Suprapubic skin (tissue), 4 donors: Measurements from ENCODE around the gene ANK3. TPM values are rescaled to one million over a fixed set of nuclear protein-coding genes. Genes with fewer than 3 reads are reported as not detected.

Experiments
- DNase-seq, 2 donors: peaks; one replicate each; pipeline ENCODE4 v3.0.0-alpha.2; 2019; ENCODE audit warnings: low spot score in 2 of 2
- H3K27ac ChIP-seq: fragments of 200-600 bp; sonication (generic); one replicate; pipeline ENCODE4 v1.5.1; 2019
- H3K27me3 ChIP-seq: fragments of 200-600 bp; sonication (generic); one replicate; pipeline ENCODE4 v1.5.1; 2019
- H3K36me3 ChIP-seq: fragments of 200-600 bp; sonication (generic); one replicate; pipeline ENCODE4 v1.5.1; 2019
- H3K4me1 ChIP-seq: fragments of 200-600 bp; sonication (generic); one replicate; pipeline ENCODE4 v1.5.1; 2019
- H3K4me3 ChIP-seq: fragments of 200-600 bp; sonication (generic); one replicate; pipeline ENCODE4 v1.5.1; 2019; ENCODE audit warnings: mild to moderate bottlenecking
- H3K9me3 ChIP-seq: fragments of 200-600 bp; sonication (generic); one replicate; pipeline ENCODE4 v1.5.1; 2019
- EP300 ChIP-seq: sonication (generic); formaldehyde crosslinking; IDR thresholded peaks from one replicate; pipeline ENCODE4 v1.6.1; 2017; ENCODE audit warnings: antibody characterized with exemption
- POLR2A ChIP-seq, 2 donors: fragments of 450-650 bp; IDR thresholded peaks; one replicate each; pipeline ENCODE4 v1.6.1; 2017; ENCODE audit warnings: antibody characterized with exemption in 2 of 2, mild to moderate bottlenecking in 2 of 2, moderate library complexity in 2 of 2
- POLR2AphosphoS5 ChIP-seq, 3 donors: sonication (generic); formaldehyde crosslinking; IDR thresholded peaks; one replicate each; pipeline ENCODE4 v1.6.1; 2017; ENCODE audit warnings: antibody characterized with exemption in 3 of 3
- WGBS: methylation state at CpG from one replicate; pipeline ENCODE4 v1.1.5; 2018; 5-methylcytosine and 5-hydroxymethylcytosine counted together
- total RNA-seq, 4 donors: library from RNA; depleted of rRNA; stranded (reverse); fragments of >200 nt; gene quantifications; one replicate each; pipeline ENCODE4 v1.1.0, GENCODE V29; 2016
- TF ChIP-seq, protein P1 (sequence below), 2 donors: fragments of 200-600 bp in 1 of 2; fragments of 450-650 bp in 1 of 2; sonication (generic) in 1 of 2; IDR thresholded peaks; one replicate each; pipeline ENCODE4 v1.5.1; 2016 to 2019; ENCODE audit warnings: antibody characterized with exemption in 2 of 2, mild to moderate bottlenecking in 1 of 2, moderate library complexity in 1 of 2

ANK3 gene
- total RNA-seq, 4 donors from 2014 or later = 89.1 to 191 (median 112) TPM

DNA sequence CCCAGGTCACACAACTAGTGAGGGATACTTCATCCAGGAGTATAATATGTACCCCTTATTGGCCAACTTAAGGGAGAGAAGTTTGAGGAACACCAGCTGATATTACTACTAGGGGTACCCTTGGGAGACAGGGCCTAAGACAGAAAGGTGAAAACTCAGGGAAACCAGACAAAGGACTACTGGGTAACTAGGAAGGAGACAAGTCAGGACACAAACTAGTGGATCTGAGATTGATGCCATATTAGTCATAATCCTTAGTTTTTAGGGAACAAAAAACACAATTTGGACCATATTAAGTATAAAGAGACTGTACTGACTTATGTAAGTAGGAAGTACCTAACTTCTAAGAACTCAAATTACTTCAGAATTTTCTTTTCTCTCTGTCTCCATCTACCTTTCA, 404.0 kb downstream of the ANK3 start:
- no peak overlapping the region for H3K27ac ChIP-seq
- TF ChIP-seq, protein P1, sequence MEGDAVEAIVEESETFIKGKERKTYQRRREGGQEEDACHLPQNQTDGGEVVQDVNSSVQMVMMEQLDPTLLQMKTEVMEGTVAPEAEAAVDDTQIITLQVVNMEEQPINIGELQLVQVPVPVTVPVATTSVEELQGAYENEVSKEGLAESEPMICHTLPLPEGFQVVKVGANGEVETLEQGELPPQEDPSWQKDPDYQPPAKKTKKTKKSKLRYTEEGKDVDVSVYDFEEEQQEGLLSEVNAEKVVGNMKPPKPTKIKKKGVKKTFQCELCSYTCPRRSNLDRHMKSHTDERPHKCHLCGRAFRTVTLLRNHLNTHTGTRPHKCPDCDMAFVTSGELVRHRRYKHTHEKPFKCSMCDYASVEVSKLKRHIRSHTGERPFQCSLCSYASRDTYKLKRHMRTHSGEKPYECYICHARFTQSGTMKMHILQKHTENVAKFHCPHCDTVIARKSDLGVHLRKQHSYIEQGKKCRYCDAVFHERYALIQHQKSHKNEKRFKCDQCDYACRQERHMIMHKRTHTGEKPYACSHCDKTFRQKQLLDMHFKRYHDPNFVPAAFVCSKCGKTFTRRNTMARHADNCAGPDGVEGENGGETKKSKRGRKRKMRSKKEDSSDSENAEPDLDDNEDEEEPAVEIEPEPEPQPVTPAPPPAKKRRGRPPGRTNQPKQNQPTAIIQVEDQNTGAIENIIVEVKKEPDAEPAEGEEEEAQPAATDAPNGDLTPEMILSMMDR (IDR thresholded peaks at IDR 0.05) = no peak
- TF ChIP-seq EP300 (no peak), POLR2AphosphoS5 (IDR thresholded peaks at IDR 0.05) (no peak), POLR2A (IDR thresholded peaks at IDR 0.05) (no peak)
- H3K4me3 ChIP-seq = no peak overlapping the region
- no peak for DNase-seq
- no peaks in the 10 kb centered on the region for H3K4me1 ChIP-seq
- H3K9me3 ChIP-seq = no peaks in the 10 kb centered on the region
- no peaks in the 10 kb centered on the region for H3K27me3 ChIP-seq
- no peaks in the 10 kb centered on the region for H3K36me3 ChIP-seq

DNA sequence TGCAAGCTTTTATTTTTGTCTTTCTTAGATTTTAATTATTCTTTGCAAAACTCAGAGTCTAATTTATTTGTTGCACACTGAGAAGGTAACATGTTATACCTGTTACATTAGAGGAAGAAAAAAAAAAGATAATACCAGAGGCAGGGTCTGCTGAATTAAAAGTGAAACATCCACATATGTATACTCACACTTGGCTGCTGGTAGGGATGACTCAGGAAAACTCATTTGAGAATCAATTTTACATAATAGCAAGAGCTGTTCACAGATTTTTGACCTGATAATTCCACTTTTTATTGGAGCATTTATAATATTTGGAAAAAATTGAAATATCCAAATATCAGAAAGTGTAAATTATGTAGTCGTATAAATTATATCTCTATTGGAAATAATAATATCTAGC, 405.3 kb downstream of the ANK3 start:
- Histone ChIP-seq H3K4me3 (no peak overlapping the region), H3K27me3 (no peaks in the 10 kb centered on the region), H3K27ac (no peak overlapping the region), H3K36me3 (no peaks in the 10 kb centered on the region), H3K4me1 (no peaks in the 10 kb centered on the region), H3K9me3 (no peaks in the 10 kb centered on the region)
- TF ChIP-seq POLR2A (IDR thresholded peaks at IDR 0.05) (no peak), EP300 (no peak), POLR2AphosphoS5 (IDR thresholded peaks at IDR 0.05) (no peak)
- TF ChIP-seq, protein P1 (IDR thresholded peaks at IDR 0.05) = no peak
- DNase-seq = no peak
- 65% methylated on average over 1 of the region's 1 CpG for WGBS

DNA sequence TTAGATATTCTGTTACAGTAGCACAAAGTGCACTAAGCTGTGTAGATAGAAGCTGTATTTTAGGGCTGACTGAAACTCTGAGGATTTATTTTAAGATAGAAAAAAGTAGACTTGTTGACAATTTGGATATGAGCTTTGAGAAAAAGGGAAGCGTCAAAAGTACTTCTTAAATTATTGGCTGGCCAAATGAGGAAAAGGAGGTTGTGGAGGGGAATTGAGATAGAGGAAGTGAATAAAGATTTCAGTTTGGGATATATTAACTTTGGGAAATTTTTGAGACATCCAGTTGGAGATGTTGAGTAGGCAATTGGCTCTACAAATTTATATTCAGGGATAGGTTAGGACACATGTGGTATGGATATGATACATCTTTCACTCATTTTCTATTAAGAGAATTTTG, 409.3 kb downstream of the ANK3 start:
- H3K27ac ChIP-seq = no peak overlapping the region
- H3K4me1 ChIP-seq = no peaks in the 10 kb centered on the region
- H3K27me3 ChIP-seq = no peaks in the 10 kb centered on the region
- no peaks in the 10 kb centered on the region for H3K36me3 ChIP-seq
- WGBS = 80% methylated on average over 1 of the region's 1 CpG
- peaks cover 4% of the 10 kb centered on the region for H3K9me3 ChIP-seq
- H3K4me3 ChIP-seq = no peak overlapping the region
- DNase-seq = no peak
- no peak for TF ChIP-seq POLR2AphosphoS5 (IDR thresholded peaks at IDR 0.05)
- TF ChIP-seq, protein P1 (IDR thresholded peaks at IDR 0.05) = no peak
- no peak for TF ChIP-seq POLR2A (IDR thresholded peaks at IDR 0.05)
- TF ChIP-seq EP300 = no peak

DNA sequence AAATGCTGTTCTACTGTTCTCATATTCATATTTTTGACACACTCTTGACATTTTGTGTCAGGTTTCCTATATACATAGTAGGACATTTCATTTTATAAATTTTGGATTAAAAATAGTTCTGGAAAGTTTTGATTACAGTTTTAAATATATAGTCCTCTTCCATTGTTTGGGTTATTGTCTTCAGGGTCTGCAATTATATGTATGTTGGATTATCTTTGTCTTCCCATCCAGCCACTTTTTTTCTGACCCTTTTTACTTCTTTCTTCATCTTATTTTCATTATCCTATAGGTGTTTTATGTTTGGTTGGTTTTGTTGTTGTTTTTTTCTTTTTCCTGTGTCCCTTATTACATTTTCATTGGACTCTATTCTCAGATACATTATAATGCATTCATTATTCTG, 412.2 kb downstream of the ANK3 start:
- TF ChIP-seq, protein P1 (IDR thresholded peaks at IDR 0.05) = no peak
- TF ChIP-seq POLR2A (IDR thresholded peaks at IDR 0.05) = no peak
- TF ChIP-seq EP300 = no peak
- TF ChIP-seq POLR2AphosphoS5 (IDR thresholded peaks at IDR 0.05) = no peak
- peaks cover 4% of the 10 kb centered on the region for H3K9me3 ChIP-seq
- H3K4me1 ChIP-seq = no peaks in the 10 kb centered on the region
- no peaks in the 10 kb centered on the region for H3K36me3 ChIP-seq
- no peaks in the 10 kb centered on the region for H3K27me3 ChIP-seq
- H3K27ac ChIP-seq = no peak overlapping the region
- DNase-seq = no peak
- H3K4me3 ChIP-seq = no peak overlapping the region

DNA sequence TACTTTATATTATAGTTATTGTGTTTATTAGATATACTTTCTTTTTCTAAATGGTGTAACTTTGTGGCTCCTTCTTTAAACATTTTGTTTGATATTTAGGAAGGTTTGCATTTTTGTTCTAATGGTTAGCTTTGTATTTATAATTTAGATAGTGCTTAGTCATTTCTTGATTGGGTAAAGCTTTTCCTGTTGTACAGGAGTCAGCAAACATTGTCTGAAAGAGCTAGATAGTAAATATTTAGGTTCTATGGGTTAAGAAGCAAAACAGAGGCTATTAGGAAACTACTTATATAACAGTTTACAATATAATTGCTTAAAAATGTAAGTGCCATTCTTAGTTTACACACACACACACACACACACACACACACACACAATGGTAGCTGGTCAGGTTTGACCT, 412.8 kb downstream of the ANK3 start:
- H3K36me3 ChIP-seq = no peaks in the 10 kb centered on the region
- no peaks in the 10 kb centered on the region for H3K27me3 ChIP-seq
- peaks cover 2% of the 10 kb centered on the region for H3K4me1 ChIP-seq
- no peak for DNase-seq
- no peak for TF ChIP-seq POLR2A (IDR thresholded peaks at IDR 0.05)
- no peak for TF ChIP-seq EP300
- TF ChIP-seq POLR2AphosphoS5 (IDR thresholded peaks at IDR 0.05) = no peak
- TF ChIP-seq, protein P1 (IDR thresholded peaks at IDR 0.05) = no peak
- H3K9me3 ChIP-seq = peaks cover 4% of the 10 kb centered on the region
- no peak overlapping the region for H3K27ac ChIP-seq
- H3K4me3 ChIP-seq = no peak overlapping the region
